GM19324 (cell line): Measurements from ENCODE around the gene CADM2.

Experiments used
- ATAC-seq: cut with Tn5 transposase; IDR thresholded peaks from one replicate; pipeline ENCODE4 v1.9.1; 2021; ENCODE audit warnings: mild to moderate bottlenecking, moderate library complexity; ENCODE audit not compliant: unreplicated experiment, low FRiP score

Gene CADM2

DNA sequence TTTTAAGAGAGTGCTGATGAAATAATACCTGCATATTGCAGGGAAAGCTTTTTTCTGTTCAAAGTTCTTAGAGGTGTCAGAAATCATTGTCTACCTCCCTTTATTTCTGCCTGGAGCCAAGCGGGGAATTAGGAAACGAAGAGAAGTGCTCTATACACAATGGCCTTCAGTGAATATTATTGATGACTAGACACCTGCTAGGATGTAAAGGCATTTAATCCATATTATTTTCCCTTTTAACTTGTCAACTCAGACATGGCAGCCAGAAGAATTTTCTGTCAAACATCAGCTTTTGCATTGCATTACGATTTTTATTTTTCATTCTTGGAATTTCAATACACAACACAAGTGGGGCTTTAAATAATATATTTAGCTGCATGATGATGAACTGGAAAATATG is 24.7 kb downstream of the CADM2 start:
- ATAC-seq = no peak

DNA sequence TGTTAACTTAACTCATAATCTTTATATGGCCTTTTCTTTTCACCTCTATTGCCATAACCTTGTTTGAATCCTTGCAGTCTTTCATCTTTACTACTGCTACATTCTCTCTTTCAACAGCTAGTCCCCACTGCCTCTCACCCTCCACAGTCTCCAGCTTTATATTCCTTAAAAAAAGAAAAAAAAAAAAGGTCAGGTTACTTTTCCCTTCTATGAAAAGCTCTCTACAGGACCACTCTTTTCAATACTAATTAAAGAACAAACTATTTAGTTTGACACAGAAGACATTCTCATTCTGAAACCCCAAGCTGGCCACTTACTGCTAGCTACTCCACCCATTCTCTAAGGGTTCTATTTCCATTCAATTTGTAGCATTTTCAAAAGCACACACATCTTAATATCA is 25.6 kb downstream of the CADM2 start:
- ATAC-seq = no peak

DNA sequence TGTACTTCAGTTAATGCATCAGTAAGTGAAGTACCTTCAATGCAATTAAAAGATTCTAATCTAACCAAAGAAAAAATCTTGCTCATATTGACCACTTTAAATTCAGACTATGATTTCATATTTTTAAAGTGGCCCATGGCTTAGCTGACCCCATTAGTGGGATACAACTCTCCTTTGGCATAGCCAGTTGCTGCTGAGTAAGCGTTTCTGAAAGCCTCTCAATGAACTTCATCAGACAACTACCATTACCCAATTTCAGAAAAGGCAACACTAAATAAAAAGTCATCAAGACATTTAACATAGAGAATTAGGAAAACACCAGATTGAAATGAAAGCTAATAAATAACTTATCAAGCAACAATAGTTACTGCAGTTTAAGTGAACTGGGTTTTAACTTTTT is 27.0 kb downstream of the CADM2 start:
- ATAC-seq = no peak

DNA sequence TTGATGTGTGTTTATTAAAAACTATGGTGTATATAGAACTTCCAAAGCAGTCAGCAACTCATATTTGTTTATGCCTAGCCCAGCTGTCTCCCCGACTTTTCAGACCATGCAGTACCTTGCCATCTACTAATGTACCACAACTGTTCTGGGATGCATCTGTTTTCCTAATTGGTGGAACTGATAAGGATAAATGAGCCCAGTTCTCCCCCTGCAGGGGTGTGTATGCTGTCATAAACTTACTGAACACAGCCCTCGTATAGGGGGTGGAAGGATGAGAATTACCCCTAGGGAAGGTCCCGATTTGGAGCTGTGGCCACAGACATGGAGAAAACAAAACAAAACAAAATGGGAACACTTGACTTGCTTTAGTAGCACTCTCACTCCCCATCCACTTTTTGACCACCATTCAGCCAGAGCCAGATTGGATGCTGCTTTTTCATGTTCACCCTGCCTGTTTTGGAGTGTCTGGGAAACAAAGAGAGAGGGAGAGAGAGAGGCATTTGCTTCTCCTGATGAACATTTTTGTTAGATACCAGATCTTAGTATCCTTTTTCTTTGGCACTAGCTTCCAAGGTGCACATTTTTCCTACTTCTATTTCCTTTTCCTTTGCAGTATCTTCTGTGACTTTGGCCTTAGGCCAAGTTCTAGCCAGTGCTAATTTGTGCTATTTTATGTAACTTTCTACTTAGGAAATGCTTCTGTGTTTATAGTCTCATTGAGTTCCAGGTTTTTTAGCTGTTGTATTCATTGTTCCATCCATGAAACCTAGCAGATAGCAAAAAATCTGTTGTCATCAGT is 29.1 kb downstream of the CADM2 start:
- ATAC-seq = no peak

DNA sequence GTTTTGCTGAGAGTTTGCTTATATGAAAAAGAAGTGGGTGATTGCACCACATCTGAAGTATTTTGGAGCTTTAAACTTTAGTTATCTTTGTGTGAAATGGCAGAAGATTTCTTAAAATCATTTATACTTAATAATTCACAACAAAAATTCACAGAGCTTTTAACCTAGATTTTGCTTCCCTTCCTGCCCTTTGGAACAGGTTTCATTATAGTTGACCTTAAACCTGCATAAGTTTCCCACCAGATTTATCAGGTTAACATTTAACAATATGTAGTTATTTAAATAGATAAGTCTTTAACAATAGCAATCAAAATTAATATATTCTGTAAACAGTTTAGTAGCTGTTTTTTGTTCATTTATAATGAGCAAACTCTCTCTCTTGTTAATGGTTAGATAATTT is 30.3 kb downstream of the CADM2 start:
- no peak for ATAC-seq

DNA sequence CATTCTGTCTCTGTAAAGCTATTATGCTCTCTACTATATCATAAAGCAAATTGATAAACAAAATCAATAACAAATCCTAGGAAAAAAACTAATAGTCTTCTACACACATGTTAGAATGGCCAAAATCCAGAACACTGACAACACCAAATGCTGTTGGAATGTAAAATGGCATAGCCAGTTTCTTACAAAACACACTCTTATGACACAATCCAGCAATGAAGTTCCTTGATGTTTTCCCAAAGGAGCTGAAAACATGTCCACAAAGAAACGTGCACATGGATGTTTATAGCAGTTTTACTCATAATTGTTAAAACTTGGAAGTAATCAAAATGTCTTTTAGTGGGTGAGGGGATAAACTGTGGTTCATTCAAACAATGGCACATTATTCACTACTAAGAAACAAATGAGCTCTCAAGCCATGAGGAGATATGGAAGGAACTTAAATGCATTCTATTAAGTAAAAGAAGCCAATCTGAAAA is 32.7 kb downstream of the CADM2 start:
- no peak for ATAC-seq

DNA sequence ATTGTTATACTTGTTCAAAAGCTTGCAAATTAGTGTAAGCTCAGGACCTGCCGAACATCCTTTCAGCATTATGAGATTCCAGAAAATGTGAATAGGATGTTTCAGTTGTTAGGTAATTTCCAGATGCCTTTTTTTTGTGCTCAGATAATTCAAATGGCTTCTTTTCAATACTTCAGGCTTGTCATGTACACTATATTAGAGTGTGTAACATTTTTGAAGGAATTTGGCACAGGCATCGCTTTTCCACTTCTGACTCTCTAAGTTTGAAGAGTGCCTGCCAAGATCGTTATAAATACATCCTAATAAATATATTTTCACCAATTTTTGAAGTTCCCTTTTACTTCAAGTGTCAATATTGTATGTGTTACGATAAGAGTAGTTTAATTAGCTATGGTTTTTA is 35.2 kb downstream of the CADM2 start:
- ATAC-seq = no peak

DNA sequence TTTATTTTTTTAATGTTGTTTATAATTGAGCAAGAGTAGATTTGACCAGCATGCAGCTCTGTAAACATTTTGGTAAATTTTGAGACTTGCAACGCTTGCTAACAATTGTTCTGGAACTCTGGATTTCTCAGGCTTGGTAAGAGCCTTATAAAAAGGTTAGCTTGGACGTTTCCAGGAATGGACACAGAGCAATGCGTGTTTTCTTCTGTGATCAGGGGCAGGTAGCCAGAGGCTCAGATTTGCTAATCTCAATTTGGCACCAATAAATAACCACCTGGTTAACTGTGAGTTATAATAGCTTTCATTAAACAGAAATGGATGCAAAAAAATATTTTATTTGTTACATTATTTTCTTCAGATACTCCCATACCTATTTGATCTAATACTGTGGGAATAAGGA is 39.8 kb downstream of the CADM2 start:
- ATAC-seq = no peak

DNA sequence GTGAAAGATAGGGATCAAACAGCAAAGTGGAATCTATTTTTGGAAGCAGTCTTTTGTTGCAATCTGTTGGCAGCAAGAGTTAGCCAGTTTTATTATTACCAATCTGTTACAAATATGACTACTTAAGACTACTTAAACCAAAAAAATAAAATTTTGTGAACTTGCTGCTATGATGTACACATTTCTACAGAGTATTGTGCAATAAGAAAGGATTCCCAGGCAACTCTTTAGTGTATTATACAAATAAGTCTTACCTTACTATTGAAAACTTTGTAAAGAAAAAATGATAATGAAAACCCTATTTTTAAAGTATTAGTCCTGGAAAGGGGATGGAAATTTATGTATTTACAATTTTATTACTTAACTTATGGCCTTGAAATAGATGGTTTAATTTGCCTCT is 44.7 kb downstream of the CADM2 start:
- ATAC-seq = no peak

DNA sequence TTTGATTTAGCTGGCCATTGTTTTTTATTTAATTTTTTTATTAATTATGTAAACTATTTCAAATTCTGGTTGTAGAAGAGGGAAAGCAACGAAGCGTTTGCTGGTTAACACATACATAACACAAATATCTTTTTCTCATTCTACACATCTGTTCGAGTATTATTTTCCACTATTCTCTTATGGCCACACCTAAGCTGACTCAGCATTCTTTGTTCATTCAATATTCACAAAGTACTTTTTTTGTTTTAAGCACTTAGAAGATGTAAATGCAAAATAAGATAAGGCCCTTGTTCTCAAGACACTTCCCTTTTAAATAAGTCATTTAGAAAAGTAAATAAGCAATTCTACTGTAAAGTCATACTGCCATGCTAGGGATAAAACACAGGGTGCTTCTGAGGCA is 45.4 kb downstream of the CADM2 start:
- ATAC-seq = no peak

DNA sequence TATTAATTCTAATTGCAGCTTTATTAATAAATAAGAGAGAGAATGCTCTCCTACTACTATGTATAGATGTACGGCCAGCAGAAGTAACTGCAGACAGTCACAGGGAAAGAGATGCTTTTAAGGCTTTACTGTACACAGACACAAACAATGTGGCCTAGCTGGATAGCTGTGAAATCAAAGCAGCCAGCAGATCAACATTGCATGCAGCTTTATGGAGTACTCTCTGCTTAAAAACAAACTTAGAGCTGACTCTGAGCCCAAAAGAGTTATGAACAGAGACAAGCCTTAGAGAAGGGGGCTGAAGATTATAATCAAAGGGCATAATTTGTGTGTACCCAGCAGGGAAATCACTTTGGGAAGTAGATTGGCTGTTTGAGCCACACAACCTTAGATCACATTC is 47.2 kb downstream of the CADM2 start:
- no peak for ATAC-seq

DNA sequence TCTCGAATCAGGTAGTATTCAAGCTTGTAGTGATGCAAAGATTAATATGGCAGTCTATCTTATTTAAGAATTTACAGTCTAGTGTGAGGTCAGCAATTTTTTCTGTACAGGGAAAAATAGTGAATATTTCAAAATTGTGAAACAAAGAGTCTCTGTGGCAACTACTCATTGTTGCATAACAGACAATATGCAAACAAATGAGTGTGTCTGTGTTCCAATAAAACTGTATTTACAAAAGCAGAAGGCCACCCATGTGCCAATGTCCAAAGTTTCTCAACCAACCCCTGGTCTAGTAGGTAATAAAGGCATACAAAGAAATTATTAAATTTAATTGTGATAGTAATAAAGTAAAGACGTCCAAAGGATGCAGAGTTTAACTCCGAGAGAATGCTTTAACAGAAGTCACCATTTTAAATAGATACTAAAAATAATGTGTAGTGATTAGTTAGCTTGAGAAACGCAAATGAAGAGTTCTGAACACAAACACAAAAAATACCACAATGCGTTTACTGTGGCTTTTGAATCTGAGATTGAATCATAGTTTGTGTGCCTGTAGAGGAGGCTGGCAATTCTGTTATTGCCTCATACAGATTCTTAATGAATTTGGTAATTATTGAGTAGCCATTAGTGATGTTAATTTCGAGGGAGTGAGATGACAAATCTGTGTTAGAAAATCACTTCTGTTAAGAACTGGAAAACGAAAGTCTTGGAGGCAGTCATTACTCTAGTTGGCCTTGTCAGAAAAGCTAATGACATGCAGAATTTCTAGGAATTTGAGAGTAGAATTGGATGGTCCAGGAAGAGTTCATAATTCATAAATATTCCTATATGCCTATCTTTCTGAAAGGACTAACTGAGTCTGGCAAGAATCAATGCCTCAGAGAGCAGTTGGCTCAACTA is 48.7 kb downstream of the CADM2 start:
- ATAC-seq = no peak

DNA sequence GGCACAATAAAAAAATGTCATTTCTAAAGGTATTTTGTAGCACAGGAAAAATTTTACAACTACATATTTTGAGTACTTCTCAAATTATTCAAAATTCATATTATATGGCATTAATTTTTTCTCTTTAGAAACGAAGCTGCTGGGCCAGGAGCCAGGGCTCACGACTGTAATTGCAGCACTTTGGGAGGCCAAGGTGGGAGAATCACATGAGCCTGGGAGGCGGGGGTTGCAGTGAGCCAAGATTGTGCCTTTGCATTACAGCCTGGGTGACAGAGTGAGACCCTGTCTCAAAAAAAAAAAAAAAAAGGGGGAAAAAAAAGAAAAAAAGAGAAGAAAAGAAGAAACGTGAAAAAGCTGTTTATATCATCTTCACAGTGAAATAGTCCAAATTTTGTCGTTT is 62.0 kb downstream of the CADM2 start:
- ATAC-seq = no peak

DNA sequence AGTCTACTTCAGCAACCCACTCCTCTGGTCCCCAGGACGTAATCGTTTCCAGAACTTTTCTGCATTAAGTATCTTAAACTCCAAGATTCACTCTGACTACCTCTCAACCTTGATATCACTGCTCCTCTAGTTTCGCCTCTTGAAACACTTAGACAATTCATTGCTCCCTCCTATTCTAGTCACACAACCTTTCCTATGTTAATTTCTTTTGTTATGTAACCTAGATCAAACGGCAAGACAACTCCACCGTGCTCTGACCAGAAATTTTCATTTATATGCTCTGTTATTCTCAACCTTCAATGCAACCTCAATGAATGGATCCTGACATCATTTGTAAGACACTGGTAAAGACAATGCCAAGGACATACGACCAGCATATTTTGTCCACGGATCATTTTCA is 71.3 kb downstream of the CADM2 start:
- ATAC-seq = no peak

DNA sequence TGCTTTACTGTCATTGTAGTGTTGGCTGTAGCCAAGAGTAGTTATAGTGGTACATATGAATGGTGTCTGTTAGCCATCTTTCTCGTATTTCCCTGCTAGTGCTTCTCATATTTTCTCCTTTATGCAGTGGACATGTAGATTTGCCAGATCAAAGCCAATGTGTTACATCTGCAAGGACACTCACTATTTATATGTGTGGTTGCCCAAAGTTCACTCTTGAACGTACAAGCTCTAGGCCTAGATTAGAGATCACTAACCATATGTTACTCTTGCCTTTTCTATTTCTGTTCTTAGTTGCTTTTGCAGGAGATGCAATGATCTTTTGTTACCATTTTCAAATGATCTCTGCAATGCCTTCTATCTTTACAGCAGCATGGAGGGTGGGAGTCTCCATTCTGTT is 78.4 kb downstream of the CADM2 start:
- no peak for ATAC-seq

DNA sequence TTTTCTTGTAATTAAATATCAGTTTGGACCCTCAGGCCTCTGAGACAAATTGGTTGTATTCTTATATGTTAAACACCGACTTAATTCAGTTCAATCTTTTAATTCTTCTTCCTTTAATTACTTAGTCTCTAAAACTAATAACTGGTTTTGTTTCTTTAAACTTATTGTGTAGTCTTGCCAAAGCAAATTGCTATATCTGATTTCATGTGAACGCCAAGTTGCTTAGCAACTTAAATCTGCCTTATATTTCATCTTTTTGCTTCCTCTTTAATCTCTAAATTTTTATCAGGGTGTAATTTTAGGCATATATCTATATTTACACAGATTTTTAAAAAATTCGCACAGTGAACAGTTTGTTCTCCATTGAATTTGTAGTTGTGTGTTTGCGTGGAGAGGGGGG is 82.2 kb downstream of the CADM2 start:
- no peak for ATAC-seq

DNA sequence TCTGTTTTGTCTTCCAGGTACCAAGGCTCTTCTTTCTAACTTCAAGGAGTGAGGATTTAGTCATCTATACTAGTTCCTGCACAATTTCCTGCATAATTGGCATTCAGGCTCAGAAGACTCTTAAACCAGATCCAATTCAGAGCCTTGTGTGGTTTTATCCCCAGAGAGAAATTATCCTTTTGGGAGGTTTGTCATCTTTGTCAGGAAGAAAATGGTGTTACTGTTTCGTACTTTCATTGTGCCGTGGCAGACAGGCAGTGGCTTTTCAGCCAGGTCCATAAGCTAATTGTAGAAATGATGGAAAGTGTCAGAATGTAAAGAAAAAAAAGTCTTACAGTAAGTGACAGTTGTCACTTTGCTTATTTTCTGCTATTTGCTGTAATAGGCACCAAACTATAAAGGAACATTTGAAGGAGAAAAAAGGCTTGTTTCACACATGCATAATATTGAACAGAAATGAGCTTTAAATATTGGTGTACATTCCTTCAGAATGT is 82.8 kb downstream of the CADM2 start:
- no peak for ATAC-seq

DNA sequence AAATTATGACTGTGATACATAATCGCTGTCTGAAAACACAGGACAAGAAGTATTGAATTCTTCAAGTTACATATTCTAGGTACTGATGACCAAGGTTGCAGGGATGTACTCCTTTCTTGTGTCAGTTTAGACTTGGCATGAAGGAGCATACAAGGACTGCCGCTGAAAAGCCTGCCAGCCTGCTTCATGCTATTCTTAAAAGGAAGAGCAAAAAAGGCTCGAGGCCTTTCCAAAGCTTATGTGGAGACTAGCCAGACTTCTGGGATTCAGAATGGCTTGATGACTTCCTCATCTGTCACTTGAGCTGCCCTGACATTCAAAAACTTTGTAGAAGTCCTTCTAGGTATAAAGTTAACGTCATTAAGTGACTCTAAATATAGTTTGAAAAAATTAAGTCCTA is 92.0 kb downstream of the CADM2 start:
- ATAC-seq = no peak

DNA sequence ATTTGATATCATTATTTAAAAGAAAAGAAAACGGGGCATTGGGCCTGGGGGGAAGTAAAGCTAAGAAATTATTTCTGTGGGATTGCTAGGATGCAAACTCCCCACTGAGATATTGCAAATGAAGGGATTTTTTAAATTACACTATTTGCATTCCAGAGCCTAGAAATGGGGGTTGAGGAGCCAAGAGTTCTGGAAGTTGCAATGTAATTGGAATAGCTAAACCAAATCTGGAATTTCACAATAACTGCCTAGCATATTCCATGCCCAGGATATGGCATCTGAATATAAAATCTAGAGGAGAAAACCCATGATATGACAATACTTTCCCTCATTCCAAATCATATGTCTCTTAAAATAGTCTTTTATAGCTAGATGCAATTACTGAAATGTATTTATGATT is 93.0 kb downstream of the CADM2 start:
- ATAC-seq = no peak

DNA sequence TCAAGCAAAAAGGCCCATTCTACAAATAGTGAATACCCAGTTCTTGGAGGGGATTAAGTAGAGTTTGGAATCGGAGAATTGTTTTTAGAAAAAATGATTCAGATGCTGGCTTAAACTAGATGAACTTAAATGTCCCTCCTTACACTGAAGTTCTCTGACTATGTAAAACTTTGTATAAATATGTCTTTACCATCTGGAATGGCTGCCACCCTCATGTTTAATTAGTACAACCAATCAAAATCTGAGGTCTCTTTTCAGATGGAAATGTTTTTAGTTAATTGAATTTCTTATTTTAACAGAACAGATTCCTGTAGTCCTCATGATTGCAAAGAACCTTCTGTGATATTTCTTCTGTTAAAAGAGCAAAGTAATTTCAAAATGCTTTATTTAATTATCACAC is 94.8 kb downstream of the CADM2 start:
- no peak for ATAC-seq

DNA sequence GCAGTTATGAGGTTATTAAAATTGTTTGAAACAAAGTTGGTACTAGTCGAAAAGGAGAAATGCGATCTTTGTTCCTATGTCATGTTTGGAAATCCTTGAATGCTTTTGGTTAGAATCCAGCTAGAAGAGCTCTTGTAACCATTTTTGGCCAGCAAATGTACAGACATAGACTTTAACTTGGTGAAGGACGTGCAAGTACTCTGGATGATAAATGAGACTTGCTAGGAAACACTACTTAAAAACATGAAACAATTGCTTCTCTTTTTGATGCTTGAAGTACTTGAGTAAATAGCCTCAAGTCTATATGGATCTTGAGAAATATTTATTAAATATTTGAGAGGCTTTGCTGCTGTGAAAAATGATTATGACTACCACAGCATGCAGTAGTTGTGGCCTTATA is 95.8 kb downstream of the CADM2 start:
- no peak for ATAC-seq

DNA sequence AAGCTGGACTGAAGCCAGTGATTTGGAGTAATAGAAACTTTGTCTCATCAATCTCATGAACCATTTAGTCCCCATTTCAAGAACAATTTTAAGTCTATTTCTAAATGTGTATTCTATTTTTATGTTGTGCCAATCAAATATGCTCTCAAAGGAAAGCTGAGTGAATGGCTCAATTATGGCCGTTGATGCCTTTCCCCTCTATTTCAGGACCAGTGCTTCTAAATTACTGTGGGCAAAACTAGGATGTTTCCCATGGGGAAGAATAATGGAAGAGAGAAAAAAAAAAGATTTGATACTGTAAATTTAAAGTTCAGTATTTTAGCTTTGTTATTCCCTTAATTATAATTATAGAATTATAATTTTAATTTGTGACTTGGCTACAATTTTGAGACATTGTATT is 110.1 kb downstream of the CADM2 start:
- no peak for ATAC-seq
